Keratinocyte (primary cell): ENCODE data around the gene TTC32. TPM values are rescaled to one million over a fixed set of nuclear protein-coding genes. Genes with fewer than 3 reads are reported as not detected.

Source experiments
- DNase-seq: peaks from one replicate; pipeline ENCODE4 v3.0.0-alpha.2; 2011; ENCODE audit warnings: low read depth, missing footprints, low spot score
- FAIRE-seq: peaks from 2 replicates; lab custom pipeline; 2011; peaks lifted over from hg19 to GRCh38; lab: Jason Lieb, UNC
- H2AFZ ChIP-seq: 2 replicates; pipeline ENCODE4 v1.6.0; 2012; ENCODE audit warnings: low read length, control low read depth, inconsistent platforms; ENCODE audit not compliant: control insufficient read depth
- H3K27ac ChIP-seq: 2 replicates; pipeline ENCODE4 v1.5.1; 2011; ENCODE audit warnings: low read length; ENCODE audit not compliant: control insufficient read depth, insufficient read depth
- H3K27me3 ChIP-seq: 3 replicates; pipeline ENCODE4 v1.6.0; 2011; ENCODE audit warnings: low read length; ENCODE audit not compliant: control insufficient read depth, insufficient read depth; ENCODE audit errors: extremely low read depth
- H3K36me3 ChIP-seq, 2 experiments: 2 replicates in 1 of 2; 3 replicates in 1 of 2; pipeline ENCODE4 v1.5.1; 2011; ENCODE audit warnings: low read length in 2 of 2, mild to moderate bottlenecking in 1 of 2; ENCODE audit not compliant: control insufficient read depth in 2 of 2, insufficient read depth in 2 of 2; ENCODE audit errors: extremely low read depth in 1 of 2
- H3K4me1 ChIP-seq: 3 replicates; pipeline ENCODE4 v1.5.1; 2011; ENCODE audit warnings: low read length; ENCODE audit not compliant: control insufficient read depth, insufficient read depth; ENCODE audit errors: extremely low read depth
- H3K4me2 ChIP-seq: 3 replicates; pipeline ENCODE4 v1.6.0; 2011; ENCODE audit warnings: low read depth, low read length; ENCODE audit not compliant: control insufficient read depth, insufficient read depth; ENCODE audit errors: extremely low read depth
- H3K4me3 ChIP-seq, 3 experiments: fragments of 200-600 bp in 1 of 3; sonication (generic) in 1 of 3; 2 replicates in 2 of 3; 3 replicates in 1 of 3; pipeline ENCODE4 v1.5.1; 2011 to 2016; ENCODE audit warnings: low read length in 3 of 3, mild to moderate bottlenecking in 3 of 3, control low read depth in 2 of 3, inconsistent platforms in 1 of 3, low read depth in 1 of 3, mixed read lengths in 1 of 3, mixed run types in 1 of 3, moderate library complexity in 1 of 3; ENCODE audit not compliant: control insufficient read depth in 2 of 3, insufficient read depth in 2 of 3; ENCODE audit errors: extremely low read depth in 1 of 3
- H3K79me2 ChIP-seq: 2 replicates; pipeline ENCODE4 v1.6.0; 2012; ENCODE audit warnings: low read length; ENCODE audit not compliant: control insufficient read depth, insufficient read depth
- H3K9ac ChIP-seq: 3 replicates; pipeline ENCODE4 v1.6.0; 2011; ENCODE audit warnings: low read length; ENCODE audit not compliant: control insufficient read depth, insufficient read depth; ENCODE audit errors: extremely low read depth
- H3K9me1 ChIP-seq: 3 replicates; pipeline ENCODE4 v1.6.0; 2011; ENCODE audit warnings: low read length; ENCODE audit not compliant: control insufficient read depth, insufficient read depth; ENCODE audit errors: extremely low read depth
- H3K9me3 ChIP-seq: 2 replicates; pipeline ENCODE4 v1.5.1; 2012; ENCODE audit warnings: low read depth, low read length; ENCODE audit not compliant: control insufficient read depth
- H4K20me1 ChIP-seq: 3 replicates; pipeline ENCODE4 v1.6.0; 2011; ENCODE audit warnings: low read length; ENCODE audit not compliant: control insufficient read depth, insufficient read depth; ENCODE audit errors: extremely low read depth
- CTCF ChIP-seq, 3 experiments: IDR thresholded peaks in 1 of 3; conservative IDR thresholded peaks in 1 of 3; optimal IDR thresholded peaks in 1 of 3; 2 replicates in 2 of 3; 3 replicates in 1 of 3; pipeline versions ENCODE3 to v1.5.1; 2011; ENCODE audit warnings: low read length in 3 of 3, mild to moderate bottlenecking in 3 of 3, moderate library complexity in 2 of 3, control low read depth in 1 of 3, inconsistent platforms in 1 of 3; ENCODE audit not compliant: insufficient read depth in 2 of 3; ENCODE audit errors: extremely low read depth in 1 of 3
- EZH2 ChIP-seq: IDR thresholded peaks from one replicate; pipeline ENCODE4 v1.6.1; 2012; ENCODE audit warnings: inconsistent platforms, mild to moderate bottlenecking, low read length, moderate library complexity
- dilution Hi-C: fragments of 300-500 bp; cut with MboI; formaldehyde crosslinking; loops from one replicate; pipeline ENCODE4 v1.7.0; 2020; ENCODE audit warnings: low sequenced_read_pairs; ENCODE audit not compliant: extremely low pct_ligation_motif_present
- polyA plus RNA-seq, 5 experiments: library from polyadenylated mRNA; depleted of rRNA in 3 of 5; stranded (reverse) in 3 of 5; stranded (forward) in 1 of 5; unstranded in 1 of 5; fragments of >200 nt; gene quantifications; 1 replicate in 1 of 5; 2 replicates in 3 of 5; 3 replicates in 1 of 5; pipeline versions ENCODE4 v1.2.1 to v1.2.3, GENCODE V29; 2011 to 2012; ENCODE audit warnings: missing spikeins in 2 of 5, low read depth in 1 of 5, low replicate concordance in 1 of 5

TTC32 gene
- polyA plus RNA-seq, 1 donor (not counting 4 experiments of a cell fraction or from before 2014, with no cell fraction given), result 7.6 TPM

GRCh38 chr2:19848029-19848750 lies 53.6 kb downstream of the TTC32 start:
- dilution Hi-C loops, result no loop called here
- TF ChIP-seq EZH2 (no peak), CTCF (optimal IDR thresholded peaks at IDR 0.05 in 1 of 3, IDR thresholded peaks at IDR 0.05 in 1 of 3, conservative IDR thresholded peaks at IDR 0.05 in 1 of 3; ENCODE audit: extremely low read depth in 1 of 3, insufficient read depth in 2 of 3, low read length in 3 of 3) (no peak)
- Histone ChIP-seq H3K79me2 (no peaks in the 10 kb centered on the region), H2AFZ (no peak overlapping the region), H3K4me1 (no peaks in the 10 kb centered on the region), H3K4me2 (no peak overlapping the region), H3K4me3 (no peak overlapping the region), H3K9ac (no peak overlapping the region), H3K27me3 (peaks cover 10% of the 10 kb centered on the region), H3K9me1 (no peaks in the 10 kb centered on the region), H3K27ac (no peak overlapping the region), H3K36me3 (no peaks in the 10 kb centered on the region), H4K20me1 (no peaks in the 10 kb centered on the region), H3K9me3 (no peaks in the 10 kb centered on the region)
- DNase-seq (no peak), FAIRE-seq (no peak)

GRCh38 chr2:19847486-19847885 lies 54.3 kb downstream of the TTC32 start:
- no peaks in the 10 kb centered on the region for H3K36me3 ChIP-seq
- no peaks in the 10 kb centered on the region for H3K9me3 ChIP-seq
- H3K9me1 ChIP-seq, result no peaks in the 10 kb centered on the region
- TF ChIP-seq EZH2, result no peak
- no peak for TF ChIP-seq CTCF (optimal IDR thresholded peaks at IDR 0.05 in 1 of 3, IDR thresholded peaks at IDR 0.05 in 1 of 3, conservative IDR thresholded peaks at IDR 0.05 in 1 of 3; ENCODE audit: extremely low read depth in 1 of 3, insufficient read depth in 2 of 3, low read length in 3 of 3)
- H3K27ac ChIP-seq, result no peak overlapping the region
- H4K20me1 ChIP-seq, result no peaks in the 10 kb centered on the region
- H3K4me2 ChIP-seq, result no peak overlapping the region
- H3K27me3 ChIP-seq, result peaks cover 10% of the 10 kb centered on the region
- no peak for FAIRE-seq
- H3K79me2 ChIP-seq, result no peaks in the 10 kb centered on the region
- H3K4me1 ChIP-seq, result no peaks in the 10 kb centered on the region
- H3K9ac ChIP-seq, result no peak overlapping the region
- DNase-seq, result no peak
- H2AFZ ChIP-seq, result no peak overlapping the region
- dilution Hi-C loops, result no loop called here
- no peak overlapping the region for H3K4me3 ChIP-seq

Other genes starting within 250 kb of the TTC32 start
- 4.7 to 8.8 TPM (median 5.4 TPM) in 3 replicates for gene WDR35, start 88.1 kb upstream of the TTC32 start, polyA plus RNA-seq
- 0.81 to 2.4 TPM (median 1.4 TPM) in 3 replicates for gene MATN3, start 110.7 kb upstream of the TTC32 start, polyA plus RNA-seq
- gene LAPTM4A, start 149.6 kb upstream of the TTC32 start, polyA plus RNA-seq, result 254 to 509 TPM (median 460 TPM) in 3 replicates